GM18517 (cell line): ENCODE measurements around the gene APOBEC3G.
"Not testable (repeated sequence)": the region's sequence is repeated elsewhere in the genome, so short reads cannot be mapped to it uniquely, and the experiment has no call there.

Source experiments
- ATAC-seq: cut with Tn5 transposase; IDR thresholded peaks from one replicate; pipeline ENCODE4 v1.9.1; 2021; ENCODE audit warnings: mild to moderate bottlenecking, moderate library complexity; ENCODE audit not compliant: unreplicated experiment

Gene APOBEC3G

DNA sequence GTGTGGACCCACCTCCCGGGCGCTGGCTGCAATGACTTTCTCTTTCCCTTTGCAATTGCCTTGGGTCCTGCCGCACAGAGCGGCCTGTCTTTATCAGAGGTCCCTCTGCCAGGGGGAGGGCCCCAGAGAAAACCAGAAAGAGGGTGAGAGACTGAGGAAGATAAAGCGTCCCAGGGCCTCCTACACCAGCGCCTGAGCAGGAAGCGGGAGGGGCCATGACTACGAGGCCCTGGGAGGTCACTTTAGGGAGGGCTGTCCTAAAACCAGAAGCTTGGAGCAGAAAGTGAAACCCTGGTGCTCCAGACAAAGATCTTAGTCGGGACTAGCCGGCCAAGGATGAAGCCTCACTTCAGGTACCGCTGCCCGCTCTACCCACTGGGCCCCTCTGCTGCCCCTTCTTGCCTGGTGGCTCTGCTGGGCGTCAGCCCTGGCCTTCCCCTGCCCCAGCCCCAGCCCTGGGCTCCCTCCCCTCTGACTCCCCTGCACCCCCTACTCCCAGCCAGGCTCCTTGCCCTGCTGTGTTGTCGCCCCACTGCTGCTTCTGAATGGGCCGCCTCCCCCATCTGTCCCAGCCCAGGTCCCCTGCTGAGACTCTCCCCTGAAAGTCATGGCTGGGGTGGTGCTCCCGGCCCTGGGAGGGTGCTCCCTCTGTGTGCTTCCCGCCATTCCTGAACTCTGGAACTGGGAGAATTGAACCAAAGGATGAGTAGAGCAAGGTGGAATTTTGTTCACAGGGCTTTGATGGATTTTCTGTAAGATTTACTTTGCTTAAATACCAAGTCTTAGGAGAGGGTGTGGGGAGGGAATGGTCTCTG lies at the start of gene APOBEC3G:
TSS of gene APOBEC3G (plus strand) at position 250 of the 815 bp plus-strand sequence. CDS start at position 337, 87 bp downstream.
- ATAC-seq, result peak; percentile 87

DNA sequence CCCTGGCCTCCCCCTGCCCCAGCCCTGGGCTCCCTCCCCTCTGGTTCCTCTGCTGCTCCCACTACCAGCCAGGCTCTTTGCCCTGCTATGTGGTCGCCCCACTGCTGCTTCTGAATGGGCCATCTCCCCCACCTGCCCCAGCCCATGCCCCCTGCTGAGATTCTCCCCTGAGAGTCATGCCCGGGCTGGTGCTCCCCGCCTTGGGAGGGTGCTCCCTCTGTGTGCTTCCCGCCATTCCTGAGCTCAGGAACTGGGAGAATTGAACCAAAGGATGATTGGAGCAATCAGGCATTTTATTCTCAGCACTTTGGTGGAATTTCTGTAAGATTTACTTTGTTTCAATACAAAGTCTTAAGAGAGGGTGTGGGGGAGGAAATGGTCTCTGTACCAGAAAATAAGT lies 49.4 kb upstream of the APOBEC3G start:
- no peak for ATAC-seq

DNA sequence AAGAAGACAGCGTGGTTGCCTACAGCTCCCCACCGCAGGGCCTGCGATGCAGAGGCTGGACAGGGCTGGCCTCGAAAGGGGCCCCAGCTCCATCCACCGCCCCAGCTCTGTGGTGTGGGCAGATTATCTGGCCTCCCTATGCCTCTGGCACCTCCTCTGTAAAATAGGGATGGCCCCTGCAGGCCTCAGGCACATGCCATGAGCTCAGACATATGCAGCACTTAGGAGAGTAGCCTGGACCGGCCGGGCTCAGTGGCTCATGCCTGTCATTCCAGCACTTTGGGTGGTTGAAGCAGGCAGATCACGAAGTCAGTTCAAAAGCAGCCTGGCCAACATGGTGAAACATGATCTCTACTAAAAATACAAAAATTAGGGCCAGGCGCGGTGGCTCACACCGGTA lies 48.8 kb upstream of the APOBEC3G start:
- ATAC-seq, result no peak

DNA sequence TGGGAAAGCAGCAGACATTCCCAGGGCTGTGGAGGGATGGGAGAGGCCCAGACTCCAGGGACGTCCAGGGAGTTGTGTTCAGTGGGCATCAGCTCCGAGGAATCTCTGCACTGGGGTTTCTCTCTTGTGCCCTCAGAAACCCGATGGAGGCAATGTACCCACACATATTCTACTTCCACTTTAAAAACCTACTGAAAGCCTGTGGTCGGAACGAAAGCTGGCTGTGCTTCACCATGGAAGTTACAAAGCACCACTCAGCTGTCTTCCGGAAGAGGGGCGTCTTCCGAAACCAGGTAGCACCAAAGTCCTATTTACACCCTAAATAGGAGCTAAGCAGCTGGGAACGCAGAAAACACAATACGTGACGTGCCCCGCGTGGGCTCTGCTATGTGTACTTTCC lies 47.8 kb upstream of the APOBEC3G start:
- no peak for ATAC-seq

DNA sequence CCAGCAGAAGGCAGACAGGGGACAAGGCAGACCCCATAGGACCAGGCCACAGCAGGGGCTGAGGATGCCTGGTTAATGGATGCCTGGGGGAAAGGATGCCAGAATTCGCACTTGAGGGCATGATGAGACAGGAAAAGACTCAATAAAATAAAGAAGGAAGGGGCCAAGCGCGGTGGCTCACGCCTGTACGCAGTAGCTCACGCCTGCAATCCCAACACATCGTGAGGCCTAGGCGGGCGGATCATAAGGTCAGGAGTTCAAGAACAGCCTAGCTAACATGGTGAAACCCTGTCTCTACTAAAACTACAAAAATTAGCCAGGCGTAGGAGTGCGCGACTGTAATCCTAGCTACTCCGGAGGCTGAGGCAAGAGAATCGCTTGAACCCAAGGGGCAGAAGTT lies 46.4 kb upstream of the APOBEC3G start:
- ATAC-seq, result no peak

DNA sequence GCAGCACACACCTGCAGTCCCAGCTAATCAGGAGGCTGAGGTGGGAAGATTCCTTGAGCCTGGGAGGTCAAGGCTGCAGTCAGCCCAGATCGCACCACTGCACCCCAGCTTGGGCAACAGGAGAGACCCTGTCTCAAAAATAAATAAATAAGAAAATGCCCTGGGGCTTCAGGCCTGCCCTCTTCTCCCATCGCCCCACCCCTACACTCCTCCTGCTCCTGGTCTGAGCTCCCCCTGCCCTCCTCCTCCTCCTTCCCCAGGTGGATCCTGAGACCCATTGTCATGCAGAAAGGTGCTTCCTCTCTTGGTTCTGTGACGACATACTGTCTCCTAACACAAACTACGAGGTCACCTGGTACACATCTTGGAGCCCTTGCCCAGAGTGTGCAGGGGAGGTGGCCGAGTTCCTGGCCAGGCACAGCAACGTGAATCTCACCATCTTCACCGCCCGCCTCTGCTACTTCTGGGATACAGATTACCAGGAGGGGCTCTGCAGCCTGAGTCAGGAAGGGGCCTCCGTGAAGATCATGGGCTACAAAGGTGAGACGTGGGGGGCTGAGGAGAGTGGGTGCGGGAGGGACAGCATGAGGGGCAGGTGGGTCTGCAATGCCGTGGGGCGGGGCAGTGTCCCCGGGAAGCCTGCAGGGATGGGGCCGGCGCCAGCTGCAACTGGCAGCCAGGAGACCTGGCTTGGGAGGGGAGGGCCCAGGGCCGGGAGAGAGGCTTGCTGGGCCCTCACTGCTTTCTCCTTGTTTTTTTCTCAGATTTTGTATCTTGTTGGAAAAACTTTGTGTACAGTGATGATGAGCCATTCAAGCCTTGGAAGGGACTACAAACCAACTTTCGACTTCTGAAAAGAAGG lies 45.4 kb upstream of the APOBEC3G start:
- ATAC-seq, result not testable (repeated sequence)

DNA sequence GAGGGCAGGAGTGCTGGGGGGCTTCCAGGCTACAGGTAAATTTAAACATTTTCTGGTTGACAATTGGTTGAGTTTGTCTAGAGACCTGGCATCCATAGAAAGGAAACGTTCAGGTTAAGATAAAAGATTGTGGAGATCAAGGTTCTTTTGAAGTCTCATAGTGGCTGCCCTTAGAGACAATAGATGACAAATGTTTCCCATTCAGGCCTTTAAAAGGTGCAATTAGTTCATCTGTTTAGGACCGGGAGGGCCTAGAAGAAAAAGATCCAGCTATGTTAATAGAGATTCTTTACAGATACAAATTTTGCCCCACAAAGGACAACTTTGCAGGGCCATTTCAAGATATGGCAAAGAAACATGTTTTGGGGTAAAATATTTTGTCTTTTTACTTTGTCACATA lies 40.0 kb upstream of the APOBEC3G start:
- ATAC-seq, result not testable (repeated sequence)

DNA sequence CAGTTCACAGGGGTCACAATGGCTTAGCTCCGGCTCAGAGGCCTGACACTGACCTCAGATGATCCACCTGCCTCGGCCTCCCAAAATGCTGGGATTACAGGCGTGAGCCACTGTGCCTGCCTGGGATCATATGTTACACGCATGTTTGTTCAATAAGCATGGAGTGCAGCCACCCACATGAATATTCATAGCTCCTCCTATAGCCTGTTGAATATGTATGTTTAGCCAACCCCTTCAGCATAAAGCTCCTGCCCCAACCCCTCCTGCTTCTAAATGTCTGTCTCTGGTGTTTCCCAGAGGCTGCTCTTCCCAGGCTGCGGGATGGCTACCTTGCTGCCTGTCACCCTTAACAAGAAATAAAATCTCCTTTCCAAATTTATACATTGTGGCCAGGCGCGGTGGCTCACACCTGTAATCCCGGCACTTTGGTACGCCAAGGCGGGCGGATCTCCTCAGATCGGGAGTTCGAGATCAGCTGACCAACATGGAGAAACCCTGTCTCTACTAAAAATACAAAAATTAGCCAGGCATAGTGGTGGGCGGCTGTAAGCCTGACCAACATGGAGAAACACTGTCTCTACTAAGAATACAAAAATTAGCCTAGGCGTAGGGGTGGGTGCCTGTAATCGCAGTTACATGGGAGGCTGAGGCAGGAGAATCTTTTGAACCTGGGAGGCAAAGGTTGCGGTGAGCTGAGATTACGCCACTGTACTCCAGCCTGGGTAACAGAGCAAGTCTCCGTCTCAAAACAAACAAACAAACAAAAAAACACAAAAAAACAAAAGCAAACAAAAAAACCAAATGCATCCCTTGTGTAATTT lies 37.6 kb upstream of the APOBEC3G start:
- no peak for ATAC-seq

DNA sequence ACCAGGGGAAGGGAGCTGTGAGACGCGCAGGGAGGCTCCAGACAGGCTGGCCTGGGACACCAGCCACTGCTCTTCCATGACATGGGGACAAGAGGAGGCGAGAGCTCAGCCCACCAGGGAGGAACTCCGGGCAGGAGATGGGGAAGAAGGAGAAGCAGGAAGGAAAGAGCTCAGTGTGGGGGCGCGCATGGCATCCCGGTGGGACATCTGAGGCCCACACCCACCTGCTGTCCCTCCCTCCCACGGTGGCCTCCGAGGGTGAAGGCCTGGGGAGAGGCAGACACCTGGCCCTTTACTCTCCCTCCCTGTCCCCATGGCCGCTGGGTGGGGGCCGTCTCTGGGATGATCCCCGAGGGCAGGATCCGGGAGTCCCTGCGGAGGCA lies 36.9 kb upstream of the APOBEC3G start:
- peak; percentile 13 for ATAC-seq

DNA sequence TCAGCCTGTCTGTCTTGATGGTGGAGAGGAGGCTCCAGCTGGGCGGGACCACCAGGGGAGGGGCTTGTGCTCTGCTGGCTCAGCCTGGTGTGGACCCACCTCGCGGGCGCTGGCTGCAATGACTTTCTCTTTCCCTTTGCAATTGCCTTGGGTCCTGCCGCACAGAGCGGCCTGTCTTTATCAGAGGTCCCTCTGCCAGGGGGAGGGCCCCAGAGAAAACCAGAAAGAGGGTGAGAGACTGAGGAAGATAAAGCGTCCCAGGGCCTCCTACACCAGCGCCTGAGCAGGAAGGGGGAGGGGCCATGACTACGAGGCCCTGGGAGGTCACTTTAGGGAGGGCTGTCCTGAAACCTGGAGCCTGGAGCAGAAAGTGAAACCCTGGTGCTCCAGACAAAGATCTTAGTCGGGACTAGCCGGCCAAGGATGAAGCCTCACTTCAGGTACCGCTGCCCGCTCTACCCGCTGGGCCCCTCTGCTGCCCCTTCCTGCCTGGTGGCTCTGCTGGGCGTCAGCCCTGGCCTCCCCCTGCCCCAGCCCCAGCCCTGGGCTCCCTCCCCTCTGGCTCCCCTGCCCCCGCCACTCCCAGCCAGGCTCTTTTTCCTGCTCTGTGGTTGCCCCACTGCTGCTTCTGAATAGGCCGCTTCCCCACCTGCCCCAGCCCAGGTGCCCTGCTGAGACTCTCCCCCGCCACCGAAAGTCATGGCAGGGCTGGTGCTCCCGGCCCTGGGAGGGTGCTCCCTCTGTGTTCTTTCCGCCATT lies 36.4 kb upstream of the APOBEC3G start, which contains the start of gene APOBEC3F:
TSS of gene APOBEC3F (plus strand) at position 327 of the 759 bp plus-strand sequence. CDS start at position 424, 97 bp downstream.
- peak; percentile 68 for ATAC-seq

DNA sequence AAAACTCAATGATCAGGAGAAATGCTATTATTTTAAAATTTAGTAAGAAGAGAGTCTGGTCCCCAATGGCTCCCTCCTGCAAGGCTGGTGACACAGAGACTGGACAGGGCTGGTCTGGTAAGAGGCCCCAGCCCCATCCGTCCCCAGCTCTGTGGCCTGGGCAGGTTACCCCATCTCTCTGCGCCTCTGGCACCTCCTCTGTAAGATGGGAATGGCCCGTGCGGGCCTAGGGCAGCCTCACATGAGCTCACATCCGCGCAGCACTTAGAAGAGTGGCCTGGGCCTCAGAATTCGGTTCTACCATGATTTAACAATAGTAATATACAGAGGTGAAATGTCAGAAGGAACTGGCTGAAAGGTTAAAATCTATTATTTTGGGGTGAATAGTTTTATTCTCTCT lies 35.2 kb upstream of the APOBEC3G start:
- no peak for ATAC-seq

DNA sequence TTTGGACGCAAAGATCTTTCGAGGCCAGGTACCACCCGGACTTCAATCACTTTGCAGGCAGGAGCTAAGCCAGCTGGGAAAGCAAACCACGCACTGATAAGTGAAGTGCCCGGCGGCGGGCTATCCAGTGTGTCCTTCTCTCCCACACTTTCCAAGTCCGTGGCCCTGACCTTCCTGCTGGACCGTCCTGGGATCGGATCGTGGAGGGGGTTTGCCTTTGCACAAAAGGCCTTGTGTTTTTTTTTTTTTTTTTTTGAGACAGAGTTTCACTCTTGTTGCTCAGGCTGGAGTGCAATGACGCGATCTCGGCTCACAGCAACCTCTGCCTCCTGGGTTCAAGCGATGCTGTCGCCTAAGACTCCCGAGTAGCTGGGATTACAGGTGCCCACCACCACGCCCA lies 34.0 kb upstream of the APOBEC3G start:
- not testable (repeated sequence) for ATAC-seq

DNA sequence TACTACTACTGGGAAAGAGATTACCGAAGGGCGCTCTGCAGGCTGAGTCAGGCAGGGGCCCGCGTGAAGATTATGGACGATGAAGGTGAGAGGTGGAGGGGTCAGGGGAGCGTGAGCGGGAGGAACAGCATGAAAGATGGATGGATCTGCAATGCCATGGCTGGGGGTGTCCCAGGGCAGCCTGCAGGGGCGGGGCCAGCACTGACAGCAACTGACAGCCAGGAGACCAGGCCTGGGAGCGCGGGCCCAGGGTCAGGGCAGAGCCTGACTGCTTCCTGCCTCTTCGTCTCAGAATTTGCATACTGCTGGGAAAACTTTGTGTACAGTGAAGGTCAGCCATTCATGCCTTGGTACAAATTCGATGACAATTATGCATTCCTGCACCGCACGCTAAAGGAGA lies 31.9 kb upstream of the APOBEC3G start:
- not testable (repeated sequence) for ATAC-seq

DNA sequence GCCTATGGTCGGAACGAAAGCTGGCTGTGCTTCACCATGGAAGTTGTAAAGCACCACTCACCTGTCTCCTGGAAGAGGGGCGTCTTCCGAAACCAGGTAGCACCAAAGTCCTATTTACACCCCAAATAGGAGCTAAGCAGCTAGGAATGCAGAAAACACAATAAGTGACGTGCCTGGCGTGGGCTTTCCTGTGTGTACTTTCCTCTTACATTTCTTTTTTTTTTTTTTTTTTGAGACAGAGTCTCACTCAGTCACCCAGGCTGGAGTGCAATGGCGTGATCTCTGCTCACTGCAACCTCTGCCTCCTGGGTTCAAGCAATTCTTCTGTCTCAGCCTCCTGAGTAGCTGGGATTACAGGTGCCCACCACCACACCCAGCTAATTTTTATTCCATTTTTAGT lies 27.6 kb upstream of the APOBEC3G start:
- not testable (repeated sequence) for ATAC-seq

DNA sequence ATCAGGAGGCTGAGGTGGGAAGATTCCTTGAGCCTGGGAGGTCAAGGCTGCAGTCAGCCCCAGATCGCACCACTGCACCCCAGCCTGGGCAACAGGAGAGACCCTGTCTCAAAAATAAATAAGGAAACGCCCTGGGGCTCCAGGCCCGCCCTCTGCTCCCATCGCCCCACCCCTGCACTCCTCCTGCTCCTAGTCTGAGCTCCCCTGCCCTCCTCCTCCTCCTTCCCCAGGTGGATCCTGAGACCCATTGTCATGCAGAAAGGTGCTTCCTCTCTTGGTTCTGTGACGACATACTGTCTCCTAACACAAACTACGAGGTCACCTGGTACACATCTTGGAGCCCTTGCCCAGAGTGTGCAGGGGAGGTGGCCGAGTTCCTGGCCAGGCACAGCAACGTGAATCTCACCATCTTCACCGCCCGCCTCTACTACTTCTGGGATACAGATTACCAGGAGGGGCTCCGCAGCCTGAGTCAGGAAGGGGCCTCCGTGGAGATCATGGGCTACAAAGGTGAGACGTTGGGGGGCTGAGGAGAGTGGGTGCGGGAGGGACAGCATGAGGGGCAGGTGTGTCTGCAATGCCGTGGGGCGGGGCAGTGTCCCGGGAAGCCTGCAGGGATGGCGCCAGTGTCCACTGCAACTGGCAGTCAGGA lies 25.1 kb upstream of the APOBEC3G start:
- not testable (repeated sequence) for ATAC-seq

DNA sequence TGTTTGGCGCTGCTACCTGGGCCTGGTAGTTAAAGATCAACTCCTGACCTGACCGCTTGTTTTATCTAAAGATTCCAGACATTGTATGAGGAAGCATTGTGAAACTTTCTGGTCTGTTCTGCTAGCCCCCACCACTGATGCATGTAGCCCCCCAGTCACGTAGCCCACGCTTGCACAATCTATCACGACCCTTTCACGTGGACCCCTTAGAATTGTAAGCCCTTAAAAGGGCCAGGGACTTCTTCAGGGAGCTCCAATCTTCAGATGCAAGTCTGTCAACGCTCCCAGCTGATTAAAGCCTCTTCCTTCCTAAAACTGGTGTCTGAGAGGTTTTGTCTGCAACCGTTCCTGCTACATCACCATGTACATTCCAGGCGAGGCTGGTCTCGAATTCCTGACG lies 21.4 kb upstream of the APOBEC3G start:
- no peak for ATAC-seq

DNA sequence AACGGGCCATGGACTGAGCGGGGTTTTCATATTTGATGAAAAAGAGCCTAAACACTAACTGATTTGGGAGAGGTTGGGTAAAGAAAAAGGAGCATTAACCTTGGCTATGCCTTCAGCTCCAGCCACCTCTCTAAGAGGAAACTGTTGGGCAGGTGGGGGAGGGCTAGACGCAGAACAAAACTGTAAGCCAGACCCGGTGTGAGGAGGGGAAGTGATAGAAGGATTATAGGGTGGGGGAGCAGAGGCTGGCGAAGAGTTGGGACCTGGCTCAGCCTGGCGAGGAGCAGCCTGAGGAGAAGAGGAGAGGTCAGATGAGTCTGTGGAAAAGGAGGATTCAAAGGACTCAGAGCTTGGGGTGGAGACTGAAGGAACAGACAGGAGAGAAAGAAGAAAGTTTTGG lies 15.8 kb upstream of the APOBEC3G start:
- ATAC-seq, result not testable (repeated sequence)

DNA sequence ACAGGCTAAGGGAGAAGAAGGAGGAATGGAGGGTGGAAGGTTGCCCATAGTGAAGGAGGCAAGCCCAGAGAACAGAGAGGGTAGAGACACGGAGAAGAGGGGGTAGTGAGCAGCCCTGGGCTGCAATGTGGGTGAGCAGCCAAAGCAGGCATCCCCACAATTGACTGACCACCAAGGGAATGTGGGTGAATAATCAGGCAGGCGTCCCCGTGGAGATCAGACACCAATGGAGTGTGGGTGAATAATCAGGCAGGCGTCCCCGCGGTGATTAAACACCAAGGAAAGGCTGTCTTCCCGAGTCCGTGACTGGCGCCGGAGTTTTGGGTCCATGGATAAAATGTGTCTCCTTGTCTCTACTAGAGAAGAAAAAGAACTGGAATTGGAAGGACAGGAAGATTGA lies 15.1 kb upstream of the APOBEC3G start:
- not testable (repeated sequence) for ATAC-seq

DNA sequence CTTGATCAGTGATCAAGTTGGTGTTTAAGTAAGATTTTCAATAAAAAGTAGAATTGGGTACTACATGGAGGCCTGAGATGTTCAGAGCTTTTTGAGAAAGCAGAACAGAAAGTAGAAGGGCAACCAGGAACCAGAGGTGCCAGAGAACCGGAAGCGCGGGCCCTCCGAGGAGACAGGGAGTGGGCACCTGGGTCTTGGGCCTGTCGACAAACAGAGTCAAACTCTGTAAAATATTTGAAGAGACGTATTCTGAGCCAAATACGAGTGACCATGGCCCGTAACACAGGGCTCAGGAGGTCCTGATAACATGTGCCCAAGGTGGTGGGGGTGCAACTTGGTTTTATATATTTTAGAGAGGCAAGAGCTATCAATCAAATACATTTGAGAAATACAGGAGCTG lies 13.2 kb upstream of the APOBEC3G start:
- ATAC-seq, result not testable (repeated sequence)
